K562 (cell line): ENCODE results near the gene ADARB2. TPM values are rescaled to one million over a fixed set of nuclear protein-coding genes. Genes with fewer than 3 reads are reported as not detected.

ENCODE experiments used
- ATAC-seq: fragments of 200-7000 bp; cut with Tn5 transposase; 3 replicates; pipeline ENCODE4 v1.9.1; 2020; ENCODE audit warnings: moderate library complexity
- BruUV-seq: library from RNA; stranded (reverse); fragments of 400-500 nt; replicated peaks from 2 replicates; lab custom pipeline; 2021; lab: Mats Ljungman, UMichigan
- CTCF ChIA-PET: fragments of 300-600 bp; formaldehyde crosslinking; extraction: SDS; loops from one replicate; lab custom pipeline; 2021; ENCODE audit warnings: low intra/inter-chr PET ratio; lab: Yijun Ruan, JAX
- POLR2A ChIA-PET: fragments of 300-600, 350-650 bp; sonication (Branson Sonifier 250); formaldehyde crosslinking; extraction: SDS; loops from one replicate; lab custom pipeline; 2021; ENCODE audit warnings: antibody characterized with exemption, inconsistent platforms; lab: Yijun Ruan, JAX
- DNase-seq, 4 experiments: peaks; one replicate each; pipeline versions ENCODE4 v3.0.0 to v3.0.0-alpha.2; 2011 to 2018; ENCODE audit warnings: low spot score in 3 of 4, mixed read lengths in 3 of 4; ENCODE audit errors: extremely low read depth in 1 of 4
- FAIRE-seq: peaks from 2 replicates; lab custom pipeline; 2011; peaks lifted over from hg19 to GRCh38; lab: Jason Lieb, UNC
- H2AFZ ChIP-seq: 2 replicates; pipeline ENCODE4 v1.6.0; 2011; ENCODE audit warnings: low read depth, low read length, control low read depth, inconsistent platforms
- H3K27ac ChIP-seq: fragments of 200-600 bp; 3 replicates; pipeline ENCODE4 v1.8.0; 2011; ENCODE audit warnings: low read depth, mild to moderate bottlenecking, control low read depth, inconsistent platforms, low read length, moderate library complexity, mixed read lengths; ENCODE audit errors: extremely low read depth
- H3K27me3 ChIP-seq, 2 experiments: fragments of 300-600 bp in 1 of 2; 2 replicates in 1 of 2; 3 replicates in 1 of 2; pipeline versions ENCODE4 v1.6.0 to v1.8.0; 2011; ENCODE audit warnings: inconsistent platforms in 2 of 2, low read length in 2 of 2, mild to moderate bottlenecking in 1 of 2, mixed read lengths in 1 of 2, moderate library complexity in 1 of 2; ENCODE audit not compliant: control insufficient read depth in 2 of 2, insufficient read depth in 2 of 2
- H3K36me3 ChIP-seq: fragments of 300-600 bp; 3 replicates; pipeline ENCODE4 v1.8.0; 2011; ENCODE audit warnings: mild to moderate bottlenecking, low read length, inconsistent platforms; ENCODE audit not compliant: control insufficient read depth, insufficient read depth
- H3K4me1 ChIP-seq, 2 experiments: fragments of 200-600 bp in 1 of 2; replicated peaks in 1 of 2; 2 replicates in 1 of 2; 3 replicates in 1 of 2; pipeline versions ENCODE4 v1.5.1 to v1.8.0; 2011; ENCODE audit warnings: inconsistent platforms in 2 of 2, low read length in 2 of 2, mild to moderate bottlenecking in 1 of 2, mixed read lengths in 1 of 2, moderate library complexity in 1 of 2; ENCODE audit not compliant: control insufficient read depth in 2 of 2, insufficient read depth in 2 of 2
- H3K4me2 ChIP-seq: 2 replicates; pipeline ENCODE4 v1.6.1; 2011; ENCODE audit warnings: low read length, control low read depth, inconsistent platforms, mixed read lengths; ENCODE audit not compliant: insufficient read depth
- H3K4me3 ChIP-seq: fragments of 200-600 bp; sonication (generic), shearing (Covaris generic); 2 replicates; pipeline ENCODE4 v1.5.1; 2016; ENCODE audit warnings: control low read depth, inconsistent platforms
- H3K79me2 ChIP-seq: fragments of 200-600 bp; 3 replicates; pipeline ENCODE4 v1.8.0; 2011; ENCODE audit warnings: low read length, inconsistent platforms; ENCODE audit not compliant: control insufficient read depth, insufficient read depth
- H3K9ac ChIP-seq, 2 experiments: 2 replicates each; pipeline versions ENCODE4 v1.6.0 to v1.6.1; 2011; ENCODE audit warnings: low read depth in 2 of 2, low read length in 2 of 2, control low read depth in 1 of 2, inconsistent platforms in 1 of 2, mild to moderate bottlenecking in 1 of 2, mixed read lengths in 1 of 2; ENCODE audit not compliant: insufficient read depth in 1 of 2
- H3K9me1 ChIP-seq: one replicate; pipeline ENCODE4 v1.6.0; 2011; ENCODE audit warnings: inconsistent platforms, mild to moderate bottlenecking, low read length, moderate library complexity; ENCODE audit not compliant: control insufficient read depth, insufficient read depth
- H3K9me3 ChIP-seq: replicated peaks from 2 replicates; pipeline ENCODE4 v1.5.1; 2011; ENCODE audit warnings: low read depth, low read length, inconsistent platforms; ENCODE audit not compliant: control insufficient read depth, insufficient read depth
- H4K20me1 ChIP-seq: replicated peaks from 2 replicates; pipeline ENCODE4 v1.6.1; 2011; ENCODE audit warnings: low read length, inconsistent platforms, mixed read lengths; ENCODE audit not compliant: control insufficient read depth, insufficient read depth
- ATF7 ChIP-seq: fragments of 450-650 bp; IDR thresholded peaks from 2 replicates; pipeline ENCODE4 v1.7.1; 2014; ENCODE audit warnings: mild to moderate bottlenecking, moderate library complexity
- CBX3 ChIP-seq, 2 experiments: IDR thresholded peaks; 1 replicate in 1 of 2; 2 replicates in 1 of 2; pipeline ENCODE4 v1.6.1; 2012; ENCODE audit warnings: inconsistent platforms in 2 of 2, low read length in 2 of 2, borderline replicate concordance in 1 of 2, control low read depth in 1 of 2
- CC2D1A ChIP-seq: fragments of 450-650 bp; IDR thresholded peaks from 2 replicates; pipeline ENCODE4 v1.6.1; 2017; ENCODE audit warnings: mild to moderate bottlenecking
- CHD2 ChIP-seq: IDR thresholded peaks from 2 replicates; pipeline ENCODE4 v1.6.1; 2011; ENCODE audit warnings: low read depth, low read length
- ETV6 ChIP-seq, 3 experiments: fragments of 150-350 bp in 1 of 3; sonication (generic) in 1 of 3; formaldehyde crosslinking in 1 of 3; IDR thresholded peaks; 2 replicates each; pipeline versions ENCODE4 v1.6.1 to v1.8.0; 2014 to 2022; ENCODE audit warnings: borderline replicate concordance in 2 of 3, low read depth in 2 of 3, antibody characterized with exemption in 1 of 3, low read length in 1 of 3, mild to moderate bottlenecking in 1 of 3, missing genetic modification reagents in 1 of 3
- HDAC6 ChIP-seq: IDR thresholded peaks from 2 replicates; pipeline ENCODE4 v1.6.1; 2012; ENCODE audit warnings: low read depth, mild to moderate bottlenecking, control low read depth, inconsistent platforms, low read length, moderate library complexity
- HMG20A ChIP-seq: fragments of 450-650 bp; formaldehyde crosslinking; conservative IDR thresholded peaks from 2 replicates; pipeline ENCODE4 v1.4.0; 2020; ENCODE audit warnings: mild to moderate bottlenecking, mixed read lengths
- NR1H2 ChIP-seq: sonication (generic); formaldehyde crosslinking; IDR thresholded peaks from 2 replicates; pipeline ENCODE4 v1.4.0; 2020; ENCODE audit warnings: mild to moderate bottlenecking, missing genetic modification reagents
- NR3C1 ChIP-seq: sonication (generic); formaldehyde crosslinking; IDR thresholded peaks from 2 replicates; pipeline ENCODE4 v1.8.1; 2022; ENCODE audit warnings: missing genetic modification reagents
- RBM25 ChIP-seq: fragments of 200-400 bp; formaldehyde crosslinking; IDR thresholded peaks from 2 replicates; pipeline ENCODE4 v1.6.1; 2018; ENCODE audit warnings: low read length, low read depth, moderate library complexity; ENCODE audit not compliant: severe bottlenecking
- RUNX1 ChIP-seq: sonication (generic); IDR thresholded peaks from 2 replicates; pipeline ENCODE4 v1.6.1; 2016; ENCODE audit warnings: antibody characterized with exemption, low read depth
- SETDB1 ChIP-seq: IDR thresholded peaks from one replicate; pipeline ENCODE4 v1.6.1; 2012; ENCODE audit warnings: low read length, control low read depth, inconsistent platforms
- TAF15 ChIP-seq: fragments of 200-400 bp; formaldehyde crosslinking; IDR thresholded peaks from 2 replicates; pipeline ENCODE4 v1.6.1; 2017; ENCODE audit warnings: mild to moderate bottlenecking, low read depth, low read length, moderate library complexity
- ZNF449 ChIP-seq: fragments of 250-450 bp; sonication (Bioruptor Pico); IDR thresholded peaks from 2 replicates; pipeline ENCODE4 v1.8.0; 2022; ENCODE audit warnings: moderate library complexity, mild to moderate bottlenecking, inconsistent platforms
- ZSCAN29 ChIP-seq: fragments of 450-650 bp; IDR thresholded peaks from 2 replicates; pipeline ENCODE4 v1.6.1; 2017
- WGBS: fragments of 100-300 bp; shearing (Covaris generic); methylation state at CpG from one replicate; pipeline ENCODE4 v1.1.6; 2016; ENCODE audit warnings: low coverage, mixed read lengths; ENCODE audit not compliant: insufficient coverage; ENCODE audit errors: missing lambda C conversion rate; 5-methylcytosine and 5-hydroxymethylcytosine counted together
- in situ Hi-C: fragments of 300-500 bp; cut with MboI; formaldehyde crosslinking; loops from 4 replicates; pipeline ENCODE4 v1.15.0; 2018; ENCODE audit warnings: inconsistent platforms, mixed read lengths
- intact Hi-C: fragments of 100-400 bp; cut with micrococcal nuclease; formaldehyde crosslinking; loops from 2 replicates; pipeline ENCODE4 v1.14.2; 2022
- polyA plus RNA-seq, 8 experiments: library from polyadenylated mRNA; depleted of rRNA in 4 of 8; stranded (reverse) in 5 of 8; unstranded in 3 of 8; fragments of >200 nt; fragmentation: Nextera tagmentation in 2 of 8; fragmentation: Illumina TruSeq in 1 of 8; extraction: Ambion mirVana in 2 of 8; extraction: Trizol in 1 of 8; gene quantifications; 2 replicates each; pipeline versions ENCODE4 v1.2.1 to v1.2.3, GENCODE V29; 2011 to 2014; ENCODE audit warnings: inconsistent platforms in 1 of 8, missing spikeins in 1 of 8
- total RNA-seq, 7 experiments: library from RNA; depleted of rRNA in 6 of 7; stranded (reverse); fragments of >200 nt in 6 of 7; fragmentation: Illumina TruSeq in 2 of 7; extraction: Trizol in 2 of 7; gene quantifications; 2 replicates each; pipeline versions ENCODE4 v1.2.1 to v1.2.3, GENCODE V29; 2011 to 2021; ENCODE audit warnings: low replicate concordance in 1 of 7
- TF ChIP-seq, protein P1 (sequence below): IDR thresholded peaks from 2 replicates; pipeline ENCODE4 v1.6.1; 2012; ENCODE audit warnings: low read depth, low read length, improper control_type of control experiment, borderline replicate concordance

Gene ADARB2
- total and polyA plus RNA-seq, 9 of the 15 experiments (the other 6 are each of a cell fraction or from before 2014, with no cell fraction given), result not detected

GRCh38 chr10:1380088-1380671, 357.1 kb downstream of the ADARB2 start:
- no peak overlapping the region for H3K4me2 ChIP-seq
- no peak for FAIRE-seq
- no TSS peak for BruUV-seq
- no peaks in the 10 kb centered on the region for H3K4me1 ChIP-seq
- no peak for TF ChIP-seq ZNF449 (CRISPR knock-in tag)
- no peak for TF ChIP-seq HDAC6
- TF ChIP-seq CHD2, result no peak
- TF ChIP-seq HMG20A (CRISPR knock-in tag), result no peak
- no peak for TF ChIP-seq CC2D1A
- TF ChIP-seq ZSCAN29, result no peak
- no peak for TF ChIP-seq TAF15
- TF ChIP-seq RUNX1, result no peak
- no peak for TF ChIP-seq NR1H2 (CRISPR knock-in tag)
- no peak for TF ChIP-seq RBM25
- no peak for TF ChIP-seq CBX3 (IDR thresholded peaks at IDR 0.05; ENCODE audit: borderline replicate concordance in 1 of 2, low read length in 2 of 2)
- no peak for TF ChIP-seq SETDB1
- TF ChIP-seq NR3C1 (CRISPR knock-in tag), result no peak
- TF ChIP-seq ATF7, result no peak
- TF ChIP-seq, protein P1, sequence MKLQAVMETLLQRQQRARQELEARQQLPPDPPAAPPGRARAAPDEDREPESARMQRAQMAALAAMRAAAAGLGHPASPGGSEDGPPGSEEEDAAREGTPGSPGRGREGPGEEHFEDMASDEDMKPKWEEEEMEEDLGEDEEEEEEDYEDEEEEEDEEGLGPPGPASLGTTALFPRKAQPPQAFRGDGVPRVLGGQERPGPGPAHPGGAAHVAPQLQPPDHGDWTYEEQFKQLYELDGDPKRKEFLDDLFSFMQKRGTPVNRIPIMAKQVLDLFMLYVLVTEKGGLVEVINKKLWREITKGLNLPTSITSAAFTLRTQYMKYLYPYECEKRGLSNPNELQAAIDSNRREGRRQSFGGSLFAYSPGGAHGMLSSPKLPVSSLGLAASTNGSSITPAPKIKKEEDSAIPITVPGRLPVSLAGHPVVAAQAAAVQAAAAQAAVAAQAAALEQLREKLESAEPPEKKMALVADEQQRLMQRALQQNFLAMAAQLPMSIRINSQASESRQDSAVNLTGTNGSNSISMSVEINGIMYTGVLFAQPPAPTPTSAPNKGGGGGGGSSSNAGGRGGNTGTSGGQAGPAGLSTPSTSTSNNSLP, result no peak
- no peak for TF ChIP-seq ETV6 (IDR thresholded peaks at IDR 0.05; ENCODE audit: borderline replicate concordance in 1 of 2, low read depth in 2 of 2, low read length in 1 of 2)
- no peak for TF ChIP-seq ETV6 (CRISPR knock-in tag; IDR thresholded peaks at IDR 0.05; ENCODE audit: borderline replicate concordance)
- H3K27ac ChIP-seq, result no peak overlapping the region
- H3K9me1 ChIP-seq, result no peaks in the 10 kb centered on the region
- H3K27me3 ChIP-seq, result peaks cover 11 to 33% of the 10 kb centered on the region in 2 experiments; a peak in 4 of 5 replicates
- ChIA-PET CTCF (no interaction called here), POLR2A (no interaction called here)
- 0 out of 2 replicates have a peak, but pooled peaks cover 1% of the 10 kb centered on the region for H4K20me1 ChIP-seq
- no peaks in the 10 kb centered on the region for H3K79me2 ChIP-seq
- no peak for DNase-seq
- no peak for ATAC-seq
- intact Hi-C loops, result no loop called here
- H3K9ac ChIP-seq, result no peak overlapping the region
- no peaks in the 10 kb centered on the region for H3K9me3 ChIP-seq
- WGBS, result under 1% methylated on average over 16 of the region's 16 CpGs
- no peak overlapping the region for H2AFZ ChIP-seq
- no peaks in the 10 kb centered on the region for H3K36me3 ChIP-seq
- no peak overlapping the region for H3K4me3 ChIP-seq
- in situ Hi-C loops, result no loop called here
